Measurements from ENCODE around the gene MSRB3. TPM values are rescaled to one million over a fixed set of nuclear protein-coding genes. Genes with fewer than 3 reads are reported as not detected.

MSRB3 gene
- total RNA-seq, 1 donor from 2014 or later = 125 TPM

DNA sequence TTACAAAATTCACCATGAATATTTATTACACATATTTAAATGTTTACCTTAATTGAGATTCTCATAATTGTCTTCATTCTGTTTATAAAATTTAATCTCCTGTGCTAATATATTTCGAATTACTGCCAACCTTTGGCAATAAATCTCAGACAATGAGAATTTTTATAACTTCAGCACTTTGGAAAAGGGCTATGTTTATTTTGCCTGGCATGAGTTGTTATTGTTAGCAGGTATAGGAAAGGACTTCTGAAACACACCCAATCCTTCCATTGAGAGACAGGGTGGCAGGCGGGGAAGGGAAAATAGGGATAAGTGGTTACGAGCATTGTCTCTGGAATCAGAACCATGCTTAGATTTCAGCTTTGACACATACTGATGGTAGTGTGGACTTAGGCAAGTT, 12.1 kb upstream of the MSRB3 start:
- no peaks in the 10 kb centered on the region for H3K27me3 ChIP-seq (ENCODE audit: low read depth)
- H3K4me3 ChIP-seq = no peak overlapping the region
- no peaks in the 10 kb centered on the region for H3K4me1 ChIP-seq
- H3K36me3 ChIP-seq = no peaks in the 10 kb centered on the region
- no peak overlapping the region for H3K27ac ChIP-seq (replicated peaks)
- intact Hi-C loops (cut with micrococcal nuclease) = no loop called here
- no peak for DNase-seq
- no peaks in the 10 kb centered on the region for H3K9me3 ChIP-seq (replicated peaks)
- TF ChIP-seq, protein P1, sequence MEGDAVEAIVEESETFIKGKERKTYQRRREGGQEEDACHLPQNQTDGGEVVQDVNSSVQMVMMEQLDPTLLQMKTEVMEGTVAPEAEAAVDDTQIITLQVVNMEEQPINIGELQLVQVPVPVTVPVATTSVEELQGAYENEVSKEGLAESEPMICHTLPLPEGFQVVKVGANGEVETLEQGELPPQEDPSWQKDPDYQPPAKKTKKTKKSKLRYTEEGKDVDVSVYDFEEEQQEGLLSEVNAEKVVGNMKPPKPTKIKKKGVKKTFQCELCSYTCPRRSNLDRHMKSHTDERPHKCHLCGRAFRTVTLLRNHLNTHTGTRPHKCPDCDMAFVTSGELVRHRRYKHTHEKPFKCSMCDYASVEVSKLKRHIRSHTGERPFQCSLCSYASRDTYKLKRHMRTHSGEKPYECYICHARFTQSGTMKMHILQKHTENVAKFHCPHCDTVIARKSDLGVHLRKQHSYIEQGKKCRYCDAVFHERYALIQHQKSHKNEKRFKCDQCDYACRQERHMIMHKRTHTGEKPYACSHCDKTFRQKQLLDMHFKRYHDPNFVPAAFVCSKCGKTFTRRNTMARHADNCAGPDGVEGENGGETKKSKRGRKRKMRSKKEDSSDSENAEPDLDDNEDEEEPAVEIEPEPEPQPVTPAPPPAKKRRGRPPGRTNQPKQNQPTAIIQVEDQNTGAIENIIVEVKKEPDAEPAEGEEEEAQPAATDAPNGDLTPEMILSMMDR (IDR thresholded peaks at IDR 0.05; ENCODE audit: borderline replicate concordance) = no peak

DNA sequence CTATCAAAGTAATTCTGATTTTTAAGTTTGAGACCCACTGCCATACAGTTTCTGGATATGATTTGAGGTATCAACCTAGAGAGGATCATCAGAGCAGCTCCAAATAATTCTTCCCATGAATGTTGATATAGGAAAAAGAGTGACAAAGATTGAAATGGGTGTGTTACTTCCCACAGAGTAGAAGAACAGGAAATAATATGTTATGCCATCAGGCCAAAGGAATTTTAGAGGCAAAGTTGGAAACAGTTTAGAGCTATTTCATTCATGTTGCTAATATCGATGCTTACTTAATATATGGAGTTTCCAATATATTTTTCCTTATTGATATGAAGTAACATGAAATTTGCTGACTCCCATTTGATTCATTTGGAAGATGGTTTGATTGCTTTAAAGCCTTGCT, 8.9 kb upstream of the MSRB3 start:
- intact Hi-C loops (cut with micrococcal nuclease) = no loop called here
- DNase-seq = no peak
- TF ChIP-seq, protein P1 (IDR thresholded peaks at IDR 0.05; ENCODE audit: borderline replicate concordance) = no peak
- Histone ChIP-seq H3K36me3 (no peaks in the 10 kb centered on the region), H3K4me3 (no peak overlapping the region), H3K27me3 (ENCODE audit: low read depth) (no peaks in the 10 kb centered on the region), H3K9me3 (replicated peaks) (no peaks in the 10 kb centered on the region), H3K27ac (replicated peaks) (no peak overlapping the region), H3K4me1 (no peaks in the 10 kb centered on the region)

DNA sequence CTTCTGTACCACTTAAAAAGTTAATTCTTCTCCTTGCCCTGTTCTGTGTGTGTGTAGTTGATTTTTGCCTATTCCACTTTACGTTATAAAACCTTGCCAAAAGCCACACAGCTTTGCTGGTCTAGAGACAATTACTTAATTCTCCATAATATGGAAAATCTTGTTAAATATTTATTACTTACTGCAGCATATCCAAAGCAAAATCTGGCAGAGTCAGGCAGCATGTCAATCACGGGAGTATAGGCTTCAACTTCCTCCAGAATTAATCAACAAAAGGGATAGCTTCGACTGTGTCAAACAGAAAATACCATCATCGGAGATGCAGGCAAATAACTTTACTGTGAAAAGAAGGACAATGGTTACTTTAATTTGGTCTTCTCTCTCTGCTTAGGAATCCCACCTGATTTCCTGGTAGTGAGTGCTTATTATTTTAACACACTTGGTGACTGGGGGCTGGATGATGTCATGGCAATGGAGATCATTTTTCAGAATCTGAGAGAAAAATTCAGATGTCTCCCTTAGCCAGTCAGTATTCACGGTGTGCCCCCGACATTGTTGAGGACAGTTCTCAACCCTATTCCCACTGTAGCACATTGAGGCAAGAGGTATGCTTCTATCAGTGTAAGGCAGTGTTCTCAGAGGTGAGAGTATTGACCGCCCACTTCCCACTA, 3.7 kb upstream of the MSRB3 start:
- Histone ChIP-seq H3K27me3 (ENCODE audit: low read depth) (no peaks in the 10 kb centered on the region), H3K4me3 (no peak overlapping the region), H3K27ac (replicated peaks) (no peak overlapping the region), H3K36me3 (no peaks in the 10 kb centered on the region), H3K9me3 (replicated peaks) (no peaks in the 10 kb centered on the region), H3K4me1 (peaks cover 19% of the 10 kb centered on the region)
- no peak for DNase-seq
- TF ChIP-seq, protein P1 (IDR thresholded peaks at IDR 0.05; ENCODE audit: borderline replicate concordance) = no peak
- intact Hi-C loops (cut with micrococcal nuclease) = no loop called here

DNA sequence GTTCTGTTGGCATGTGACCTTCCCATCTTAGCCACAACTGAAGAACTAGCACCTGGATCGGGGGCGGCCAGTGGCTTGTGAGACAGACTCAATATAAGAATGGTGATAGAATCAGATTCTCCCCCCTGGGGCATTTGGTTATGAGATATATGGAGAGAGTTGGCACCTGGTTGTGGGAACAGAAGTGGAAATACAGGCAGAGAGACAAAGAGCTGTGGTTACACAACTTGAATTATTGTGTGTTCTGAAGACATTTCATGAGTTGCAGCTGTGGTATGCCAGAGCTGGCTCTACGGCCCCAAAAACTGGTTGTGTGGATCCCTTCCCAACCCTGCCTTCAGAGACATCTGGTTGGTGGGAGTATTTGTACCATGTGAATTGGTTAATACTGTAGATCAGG, 2.9 kb upstream of the MSRB3 start:
- TF ChIP-seq, protein P1 (IDR thresholded peaks at IDR 0.05; ENCODE audit: borderline replicate concordance) = no peak
- Histone ChIP-seq H3K4me3 (no peak overlapping the region), H3K27ac (replicated peaks) (no peak overlapping the region), H3K27me3 (ENCODE audit: low read depth) (no peaks in the 10 kb centered on the region), H3K4me1 (peaks cover 28% of the 10 kb centered on the region), H3K9me3 (replicated peaks) (no peaks in the 10 kb centered on the region), H3K36me3 (no peaks in the 10 kb centered on the region)
- intact Hi-C loops (cut with micrococcal nuclease) = no loop called here
- no peak for DNase-seq

DNA sequence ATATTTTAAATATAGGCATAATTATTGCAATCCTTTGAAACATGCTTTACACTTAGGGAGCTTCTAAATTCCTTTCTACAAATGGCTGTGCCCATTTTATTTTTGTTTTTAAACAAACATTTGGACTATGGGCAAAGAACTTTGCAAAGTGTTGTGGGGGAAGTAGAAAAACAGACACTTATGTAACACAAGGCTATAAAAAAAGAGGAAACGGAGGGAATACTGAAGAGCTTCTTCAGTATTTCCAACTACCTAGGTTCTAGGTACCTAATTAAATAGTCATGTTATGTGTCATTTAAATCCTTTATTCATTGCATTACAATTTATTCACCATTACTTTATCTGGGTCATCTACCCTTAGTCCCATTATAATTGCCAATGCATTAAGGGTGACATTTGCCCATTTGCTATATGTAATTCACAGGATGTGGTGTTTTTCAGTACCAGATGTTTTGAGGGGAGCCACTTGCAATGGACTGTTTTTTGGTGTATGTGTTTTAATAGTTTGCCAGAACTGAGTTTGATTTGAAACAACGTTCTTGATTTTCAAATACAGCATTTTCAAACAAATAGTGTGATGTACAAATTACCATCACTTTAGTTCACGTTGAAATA, 1.5 kb upstream of the MSRB3 start:
- H3K36me3 ChIP-seq = no peaks in the 10 kb centered on the region
- intact Hi-C loops (cut with micrococcal nuclease) = no loop called here
- no peaks in the 10 kb centered on the region for H3K27me3 ChIP-seq (ENCODE audit: low read depth)
- no peaks in the 10 kb centered on the region for H3K9me3 ChIP-seq (replicated peaks)
- TF ChIP-seq, protein P1 (IDR thresholded peaks at IDR 0.05; ENCODE audit: borderline replicate concordance) = no peak
- no peak overlapping the region for H3K4me3 ChIP-seq
- DNase-seq = no peak
- peaks cover 42% of the 10 kb centered on the region for H3K4me1 ChIP-seq
- no peak overlapping the region for H3K27ac ChIP-seq (replicated peaks)

Data from left ventricle myocardium inferior (tissue), 1 donor.